NCI-H1092 treated with DMSO at 0.1 percent for 48 hours (cell line): ENCODE results near the gene SOX6.
"Not testable (repeated sequence)": the region's sequence is repeated elsewhere in the genome, so short reads cannot be mapped to it uniquely, and the experiment has no call there.

Experiments
- DNase-seq: peaks from one replicate; lab custom pipeline; 2025; lab: John Stamatoyannopoulos, UW

SOX6 gene

GRCh38 chr11:16356057-16356760 lies at the start of gene SOX6:
TSS of gene SOX6 (minus strand) at chr11:16356546. CDS start at chr11:16341248, 15,298 bp downstream.
- peak; percentile 74 for DNase-seq

GRCh38 chr11:16404781-16405285 lies 48.5 kb upstream of the SOX6 start:
- DNase-seq = no peak

GRCh38 chr11:16403851-16404250 lies 47.5 kb upstream of the SOX6 start:
- DNase-seq = no peak

GRCh38 chr11:16403448-16403803 lies 47.1 kb upstream of the SOX6 start:
- no peak for DNase-seq

GRCh38 chr11:16402654-16403447 lies 46.5 kb upstream of the SOX6 start:
- no peak for DNase-seq

GRCh38 chr11:16397390-16397789 lies 41.0 kb upstream of the SOX6 start:
- no peak for DNase-seq

GRCh38 chr11:16395601-16396000 lies 39.3 kb upstream of the SOX6 start:
- DNase-seq = no peak

GRCh38 chr11:16394947-16395346 lies 38.6 kb upstream of the SOX6 start:
- DNase-seq = no peak

- no peak for DNase-seq
These were observed 37.0 kb upstream of the SOX6 start for GRCh38 chr11:16393340-16393739.

GRCh38 chr11:16392616-16393015 lies 36.3 kb upstream of the SOX6 start:
- DNase-seq = no peak

GRCh38 chr11:16390826-16391225 lies 34.5 kb upstream of the SOX6 start:
- DNase-seq = not testable (repeated sequence)

- DNase-seq = no peak
These were observed 28.8 kb upstream of the SOX6 start for GRCh38 chr11:16385099-16385498.

GRCh38 chr11:16382638-16383380 lies 26.5 kb upstream of the SOX6 start:
- DNase-seq = no peak

GRCh38 chr11:16382186-16382585 lies 25.8 kb upstream of the SOX6 start:
- no peak for DNase-seq

GRCh38 chr11:16380941-16381568 lies 24.7 kb upstream of the SOX6 start:
- DNase-seq = no peak

- no peak for DNase-seq
These were observed 22.6 kb upstream of the SOX6 start for GRCh38 chr11:16378906-16379305.

GRCh38 chr11:16377746-16378145 lies 21.4 kb upstream of the SOX6 start:
- DNase-seq = no peak

- DNase-seq = not testable (repeated sequence)
These were observed 19.3 kb upstream of the SOX6 start for GRCh38 chr11:16375664-16376063.

- DNase-seq = no peak
These were observed 17.4 kb upstream of the SOX6 start for GRCh38 chr11:16373768-16374167.

GRCh38 chr11:16372355-16372754 lies 16.0 kb upstream of the SOX6 start:
- no peak for DNase-seq

GRCh38 chr11:16367252-16367651 lies 10.9 kb upstream of the SOX6 start:
- no peak for DNase-seq

GRCh38 chr11:16365581-16366228 lies 9.4 kb upstream of the SOX6 start:
- peak; percentile 99 for DNase-seq
